ENCODE measurements around the gene ZNF92. TPM values are rescaled to one million over a fixed set of nuclear protein-coding genes. Genes with fewer than 3 reads are reported as not detected.

Gene ZNF92
- total and polyA plus RNA-seq, 2 of the 13 experiments (the other 11 are each of a cell fraction or from before 2014, with no cell fraction given), result 4.0 to 13.2 TPM

GRCh38 chr7:65338346-65338745, 35.3 kb upstream of the ZNF92 start (continued):
- TF ChIP-seq STAG1 (CRISPR knock-in tag; IDR thresholded peaks at IDR 0.05), result no peak
- TF ChIP-seq ZNF549 (CRISPR knock-in tag; IDR thresholded peaks at IDR 0.05), result no peak
- no peak for TF ChIP-seq MEF2D (CRISPR knock-in tag; IDR thresholded peaks at IDR 0.05)
- TF ChIP-seq UBTF (CRISPR knock-in tag; IDR thresholded peaks at IDR 0.05), result no peak

- no peaks in the 10 kb centered on the region for H3K27me3 ChIP-seq (ENCODE audit: control insufficient read depth in 1 of 2, insufficient read depth in 2 of 2, low read length in 2 of 2)
- in situ Hi-C loops (cut with HindIII; ENCODE audit: extremely low pct_ligation_motif_present, low pct_unique_long_range_greater_than_20kb), result no loop called here
- H3K36me3 ChIP-seq (replicated peaks in 1 of 2; ENCODE audit: control insufficient read depth in 1 of 2, insufficient read depth in 2 of 2, low read length in 2 of 2), result no peaks in the 10 kb centered on the region
- 74% methylated on average over 3 of the region's 3 CpGs for WGBS (ENCODE audit: low lambda C conversion rate)
- H3K4me1 ChIP-seq (ENCODE audit: insufficient read depth, low read length), result peaks cover 31% of the 10 kb centered on the region
- H3K27ac ChIP-seq (ENCODE audit: extremely low read length, insufficient read depth, low read length), result peak overlapping the region; percentile 6
- CTCF ChIA-PET (ENCODE audit: low intra/inter-chr PET ratio, low total read pairs), result no interaction called here
- FAIRE-seq (peak; percentile 52), DNase-seq (ENCODE audit: low spot score) (peak; percentile 66), ATAC-seq (peak; percentile 75)
- intact Hi-C loops (cut with micrococcal nuclease; ENCODE audit: unreplicated experiment), result no loop called here
- H3K9ac ChIP-seq (ENCODE audit: insufficient read depth, low read depth, low read length), result no peak overlapping the region
- H3K79me2 ChIP-seq (ENCODE audit: insufficient read depth, low read length), result no peaks in the 10 kb centered on the region
- H4K20me1 ChIP-seq (ENCODE audit: insufficient read depth, low read length), result no peaks in the 10 kb centered on the region
- H2AFZ ChIP-seq (ENCODE audit: low read length), result no peak overlapping the region
- no TSS peak for BruUV-seq (replicated peaks)
- no peaks in the 10 kb centered on the region for H3K9me3 ChIP-seq (ENCODE audit: low read length)
- no peak overlapping the region for H3K4me2 ChIP-seq (ENCODE audit: low read depth, low read length)
- H3K4me3 ChIP-seq (replicated peaks in 1 of 3; ENCODE audit: insufficient read depth in 1 of 3, low read depth in 2 of 3, low read length in 3 of 3), result no peak overlapping the region
- POLR2A ChIA-PET, result no interaction called here
- TF ChIP-seq ZBTB7B (CRISPR knock-in tag; IDR thresholded peaks at IDR 0.05) (no peak), GLI4 (CRISPR knock-in tag; IDR thresholded peaks at IDR 0.05; ENCODE audit: borderline replicate concordance) (no peak), SOX6 (IDR thresholded peaks at IDR 0.05) (no peak), SOX6 (CRISPR knock-in tag; IDR thresholded peaks at IDR 0.05) (peak; percentile 43; the same call in 1 of the 2 replicates), HOMEZ (CRISPR knock-in tag; IDR thresholded peaks at IDR 0.05; ENCODE audit: low read depth) (0 out of 2 replicates have a peak, but pooled peaks have one; percentile 37), ZNF598 (CRISPR knock-in tag; IDR thresholded peaks at IDR 0.05; ENCODE audit: borderline replicate concordance) (no peak), MLX (CRISPR knock-in tag; IDR thresholded peaks at IDR 0.05) (no peak), GABPA (IDR thresholded peaks at IDR 0.05; ENCODE audit: low read depth, low read length) (no peak), GABPA (CRISPR knock-in tag; IDR thresholded peaks at IDR 0.05; ENCODE audit: low read depth) (no peak), ZBTB4 (CRISPR knock-in tag; IDR thresholded peaks at IDR 0.05; ENCODE audit: borderline replicate concordance) (0 out of 2 replicates have a peak, but pooled peaks have one; percentile 45), ZBTB33 (CRISPR knock-in tag; IDR thresholded peaks at IDR 0.05) (peak; percentile 74; the same call in 1 of the 2 replicates)
Measured at GRCh38 chr7:65339257-65339656, 34.4 kb upstream of the ZNF92 start.
